NB4 (cell line): ENCODE measurements around the gene MPDU1.
A peak's percentile ranks its signal among the peaks of the same experiment; 100 is the strongest.

Experiments
- DNase-seq: peaks from one replicate; pipeline ENCODE4 v3.0.0; 2010; ENCODE audit warnings: low read depth
- H3K4me3 ChIP-seq: one replicate; pipeline ENCODE4 v1.5.1; 2011; ENCODE audit warnings: mild to moderate bottlenecking, low read depth, low read length, moderate library complexity
- MAX ChIP-seq: IDR thresholded peaks from 2 replicates; pipeline ENCODE4 v1.6.1; 2011; ENCODE audit warnings: low read depth, low read length
- MYC ChIP-seq: IDR thresholded peaks from 2 replicates; pipeline ENCODE4 v1.6.1; 2011; ENCODE audit warnings: low read depth, low read length
- POLR2A ChIP-seq: IDR thresholded peaks from 2 replicates; pipeline ENCODE4 v1.6.1; 2011; ENCODE audit warnings: mild to moderate bottlenecking; ENCODE audit not compliant: insufficient read length; ENCODE audit errors: extremely low read depth
- TF ChIP-seq, protein P1 (sequence below): IDR thresholded peaks from one replicate; pipeline ENCODE4 v1.5.1; 2012; ENCODE audit warnings: low read depth, low read length

MPDU1 gene

GRCh38 chr17:7576432-7576937 lies 7.2 kb upstream of the MPDU1 start:
- H3K4me3 ChIP-seq: peak overlapping the region; percentile 99
- DNase-seq: no peak
- TF ChIP-seq MAX (no peak), POLR2A (no peak), MYC (no peak)
- TF ChIP-seq, protein P1, sequence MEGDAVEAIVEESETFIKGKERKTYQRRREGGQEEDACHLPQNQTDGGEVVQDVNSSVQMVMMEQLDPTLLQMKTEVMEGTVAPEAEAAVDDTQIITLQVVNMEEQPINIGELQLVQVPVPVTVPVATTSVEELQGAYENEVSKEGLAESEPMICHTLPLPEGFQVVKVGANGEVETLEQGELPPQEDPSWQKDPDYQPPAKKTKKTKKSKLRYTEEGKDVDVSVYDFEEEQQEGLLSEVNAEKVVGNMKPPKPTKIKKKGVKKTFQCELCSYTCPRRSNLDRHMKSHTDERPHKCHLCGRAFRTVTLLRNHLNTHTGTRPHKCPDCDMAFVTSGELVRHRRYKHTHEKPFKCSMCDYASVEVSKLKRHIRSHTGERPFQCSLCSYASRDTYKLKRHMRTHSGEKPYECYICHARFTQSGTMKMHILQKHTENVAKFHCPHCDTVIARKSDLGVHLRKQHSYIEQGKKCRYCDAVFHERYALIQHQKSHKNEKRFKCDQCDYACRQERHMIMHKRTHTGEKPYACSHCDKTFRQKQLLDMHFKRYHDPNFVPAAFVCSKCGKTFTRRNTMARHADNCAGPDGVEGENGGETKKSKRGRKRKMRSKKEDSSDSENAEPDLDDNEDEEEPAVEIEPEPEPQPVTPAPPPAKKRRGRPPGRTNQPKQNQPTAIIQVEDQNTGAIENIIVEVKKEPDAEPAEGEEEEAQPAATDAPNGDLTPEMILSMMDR: no peak

GRCh38 chr17:7577327-7578199 lies 6.1 kb upstream of the MPDU1 start:
- no peak overlapping the region for H3K4me3 ChIP-seq
- DNase-seq: no peak
- no peak for TF ChIP-seq MYC
- no peak for TF ChIP-seq MAX
- TF ChIP-seq POLR2A: no peak
- TF ChIP-seq, protein P1: no peak

DNA sequence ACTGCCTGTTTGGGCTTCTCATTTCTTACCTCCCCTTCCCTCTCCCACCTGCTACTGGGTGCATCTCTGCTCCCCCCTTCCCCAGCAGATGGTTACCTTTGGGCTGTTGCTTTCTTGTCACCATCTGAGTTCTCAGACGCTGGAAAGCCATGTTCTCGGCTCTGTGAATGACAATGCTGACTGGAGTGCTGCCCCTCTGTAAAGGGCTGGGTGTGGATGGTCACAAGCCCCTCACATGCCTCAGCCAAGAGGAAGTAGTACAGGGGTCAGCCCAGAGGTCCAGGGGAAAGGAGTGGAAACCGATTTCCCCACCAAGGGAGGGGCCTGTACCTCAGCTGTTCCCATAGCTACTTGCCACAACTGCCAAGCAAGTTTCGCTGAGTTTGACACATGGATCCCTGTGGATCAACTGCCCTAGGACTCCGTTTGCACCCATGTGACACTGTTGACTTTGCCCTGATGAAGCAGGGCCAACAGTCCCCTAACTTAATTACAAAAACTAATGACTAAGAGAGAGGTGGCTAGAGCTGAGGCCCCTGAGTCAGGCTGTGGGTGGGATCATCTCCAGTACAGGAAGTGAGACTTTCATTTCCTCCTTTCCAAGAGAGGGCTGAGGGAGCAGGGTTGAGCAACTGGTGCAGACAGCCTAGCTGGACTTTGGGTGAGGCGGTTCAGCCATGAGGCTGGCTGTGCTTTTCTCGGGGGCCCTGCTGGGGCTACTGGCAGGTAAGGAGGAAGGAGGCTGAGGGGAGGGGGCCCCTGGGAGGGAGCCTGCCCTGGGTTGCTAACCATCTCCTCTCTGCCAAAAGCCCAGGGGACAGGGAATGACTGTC lies 4.4 kb upstream of the MPDU1 start, which contains the start of gene CD68:
Gene CD68, plus strand, starts transcription at position 638 of the 833 bp plus-strand sequence. Its CDS starts 40 bp downstream, at position 678.
- DNase-seq: peak; percentile 94
- TF ChIP-seq POLR2A: peak; percentile 70
- peak; percentile 92 for TF ChIP-seq MAX
- peak; percentile 91 for TF ChIP-seq MYC
- TF ChIP-seq, protein P1: no peak
- peak within 1 kb of the TSS; percentile 46 for H3K4me3 ChIP-seq

DNA sequence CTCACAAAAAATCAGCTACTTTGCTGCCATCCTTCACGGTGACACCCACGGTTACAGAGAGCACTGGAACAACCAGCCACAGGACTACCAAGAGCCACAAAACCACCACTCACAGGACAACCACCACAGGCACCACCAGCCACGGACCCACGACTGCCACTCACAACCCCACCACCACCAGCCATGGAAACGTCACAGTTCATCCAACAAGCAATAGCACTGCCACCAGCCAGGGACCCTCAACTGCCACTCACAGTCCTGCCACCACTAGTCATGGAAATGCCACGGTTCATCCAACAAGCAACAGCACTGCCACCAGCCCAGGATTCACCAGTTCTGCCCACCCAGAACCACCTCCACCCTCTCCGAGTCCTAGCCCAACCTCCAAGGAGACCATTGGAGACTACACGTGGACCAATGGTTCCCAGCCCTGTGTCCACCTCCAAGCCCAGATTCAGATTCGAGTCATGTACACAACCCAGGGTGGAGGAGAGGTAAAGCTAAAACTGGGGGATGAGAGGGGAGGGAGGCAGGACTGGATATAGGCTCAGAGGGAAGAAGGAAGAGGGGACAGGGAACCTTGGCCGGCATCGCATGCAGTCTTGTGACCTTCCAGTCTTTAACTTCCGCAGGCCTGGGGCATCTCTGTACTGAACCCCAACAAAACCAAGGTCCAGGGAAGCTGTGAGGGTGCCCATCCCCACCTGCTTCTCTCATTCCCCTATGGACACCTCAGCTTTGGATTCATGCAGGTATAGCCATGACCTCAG lies 3.6 kb upstream of the MPDU1 start:
- DNase-seq: no peak
- peak overlapping the region; percentile 46 for H3K4me3 ChIP-seq
- TF ChIP-seq MAX: no peak
- TF ChIP-seq, protein P1: no peak
- TF ChIP-seq POLR2A: no peak
- no peak for TF ChIP-seq MYC
